K562 treated with DMSO at 1 percent for 48 hours (cell line): ENCODE results near the gene DOK6. TPM values are rescaled to one million over a fixed set of nuclear protein-coding genes. Genes with fewer than 3 reads are reported as not detected.

Experiments
- total RNA-seq: library from RNA; unstranded; fragments of 300-600 nt; gene quantifications from 2 replicates; pipeline ENCODE4 v1.2.3, GENCODE V29; 2022; ENCODE audit warnings: low replicate concordance; ENCODE audit errors: extremely low read depth

The DOK6 gene
- not detected in 2 replicates for total RNA-seq

DNA sequence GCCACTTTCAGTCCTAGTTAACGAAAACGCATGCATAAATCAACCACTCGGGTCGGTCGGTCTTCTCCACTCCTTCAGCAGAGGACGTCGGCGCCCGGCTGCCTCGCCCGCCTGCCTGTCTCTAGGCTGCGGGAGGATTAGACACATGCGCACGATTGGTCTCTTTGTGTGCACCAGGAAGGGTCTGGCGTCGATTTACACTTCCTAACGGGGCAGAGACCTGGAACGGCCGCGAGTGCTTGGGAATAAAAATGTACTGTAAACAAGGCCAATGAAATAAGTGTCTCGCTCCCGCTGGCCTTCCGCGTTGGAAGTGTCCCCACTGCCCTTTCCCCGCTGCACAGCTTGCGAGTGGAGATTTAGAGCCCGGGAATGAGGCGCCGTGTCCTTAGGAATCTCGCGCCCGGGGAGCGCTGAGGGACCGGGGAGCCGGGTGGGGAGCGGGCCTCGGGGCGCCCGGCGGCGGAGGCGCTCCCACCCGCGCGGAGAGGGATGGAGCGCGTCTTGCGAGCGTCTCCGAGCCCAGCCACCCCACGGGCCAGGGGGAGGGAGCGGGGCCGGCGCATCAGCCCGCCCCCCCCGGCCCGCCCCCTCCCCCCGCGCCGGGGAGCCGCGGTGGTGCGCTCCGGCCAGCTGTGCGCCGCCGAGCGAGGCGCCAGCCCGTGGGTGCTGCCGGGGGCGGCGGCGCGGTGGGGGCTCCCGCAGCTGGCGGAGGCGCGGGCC is at the start of gene DOK6:
TSS of gene DOK6 (plus strand) at position 636 of the 723 bp plus-strand sequence.

